Fibroblast of skin of scalp (primary cell): Measurements from ENCODE around the gene ZNF705A.
"Not testable (repeated sequence)": the region's sequence is repeated elsewhere in the genome, so short reads cannot be mapped to it uniquely, and the experiment has no call there.

Experiments
- DNase-seq: peaks from one replicate; pipeline ENCODE4 v3.0.0-alpha.2; 2013

Gene ZNF705A

DNA sequence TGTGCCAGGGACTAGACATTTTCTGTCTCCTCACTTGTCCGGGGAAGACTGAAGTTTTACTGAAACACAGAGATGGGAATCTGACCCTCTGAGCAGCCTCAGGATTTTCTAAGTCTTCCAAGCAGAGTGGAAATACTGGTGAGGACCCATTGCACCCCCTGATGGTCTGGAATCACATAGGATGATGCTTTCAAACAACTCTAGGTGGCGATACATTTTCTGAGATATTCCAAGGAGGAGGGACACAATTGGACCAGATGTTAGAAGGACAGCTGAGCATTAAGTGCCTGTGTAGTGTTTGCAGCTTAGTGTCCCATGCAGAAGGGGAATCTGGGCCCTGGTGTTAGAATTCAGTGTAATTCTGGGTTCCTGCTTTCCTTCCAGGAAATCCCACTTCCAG is 31.3 kb downstream of the ZNF705A start:
- DNase-seq: peak; percentile 3

DNA sequence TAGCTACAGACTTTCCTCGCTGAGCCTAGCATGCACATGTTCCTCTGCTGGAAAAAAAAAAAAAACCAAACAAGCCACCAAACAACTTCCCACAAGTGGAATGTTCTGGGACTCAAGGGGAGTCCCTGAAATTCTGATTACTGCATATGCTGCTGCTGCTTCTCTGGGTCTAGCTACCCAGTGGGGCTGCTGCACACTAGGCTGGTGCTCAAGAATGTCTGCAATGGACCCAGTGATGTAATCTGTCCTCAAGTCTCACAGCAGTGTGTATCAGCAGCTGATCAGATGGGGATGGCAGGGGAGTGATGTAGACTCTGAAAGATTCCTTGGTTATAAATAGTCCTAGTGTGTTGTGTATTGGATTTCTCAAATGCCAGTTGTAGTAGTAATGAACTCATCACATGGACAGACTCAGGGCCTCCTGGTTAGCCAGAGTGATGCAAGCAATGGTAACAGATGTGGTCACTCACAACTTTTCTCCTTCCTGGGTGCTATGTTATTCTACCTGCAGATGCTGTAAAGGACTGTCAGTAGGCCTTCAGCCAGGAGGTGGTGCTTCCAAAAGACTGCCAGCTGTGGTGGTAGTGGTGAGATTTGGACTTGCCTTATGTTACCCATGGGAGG is 41.0 kb downstream of the ZNF705A start:
- peak; percentile 98 for DNase-seq

DNA sequence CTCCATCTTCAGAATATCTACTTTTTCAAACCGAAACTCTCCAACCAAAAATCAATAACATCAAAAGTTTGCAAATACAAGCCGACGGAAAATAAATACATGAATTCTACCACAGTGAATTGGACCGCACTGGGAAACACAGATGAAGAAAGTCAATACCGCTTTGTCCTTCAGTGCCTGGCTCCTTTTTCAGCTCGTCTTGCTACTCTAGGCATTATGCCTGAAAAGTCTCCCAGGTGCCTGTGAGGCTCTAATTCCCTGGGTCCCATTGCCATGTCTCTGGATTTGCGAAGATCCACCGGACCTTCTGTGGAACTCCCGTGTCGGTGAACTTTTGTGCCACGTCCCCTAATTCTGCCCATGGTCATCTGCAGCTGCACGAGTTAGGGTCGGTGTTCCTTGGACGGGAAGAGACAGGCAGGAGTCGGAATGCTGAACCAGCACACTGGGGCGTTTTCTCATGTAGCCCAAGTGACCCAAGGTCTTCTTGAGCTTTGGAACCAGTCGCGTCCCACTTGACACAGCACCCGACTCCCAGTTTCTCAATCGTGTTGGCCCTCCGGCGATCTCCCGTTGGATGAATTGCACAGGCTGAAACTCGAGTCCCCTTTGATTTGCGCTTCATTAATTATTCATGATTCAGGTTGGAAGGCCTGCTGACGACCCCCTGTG is 62.0 kb downstream of the ZNF705A start:
- DNase-seq: not testable (repeated sequence)

DNA sequence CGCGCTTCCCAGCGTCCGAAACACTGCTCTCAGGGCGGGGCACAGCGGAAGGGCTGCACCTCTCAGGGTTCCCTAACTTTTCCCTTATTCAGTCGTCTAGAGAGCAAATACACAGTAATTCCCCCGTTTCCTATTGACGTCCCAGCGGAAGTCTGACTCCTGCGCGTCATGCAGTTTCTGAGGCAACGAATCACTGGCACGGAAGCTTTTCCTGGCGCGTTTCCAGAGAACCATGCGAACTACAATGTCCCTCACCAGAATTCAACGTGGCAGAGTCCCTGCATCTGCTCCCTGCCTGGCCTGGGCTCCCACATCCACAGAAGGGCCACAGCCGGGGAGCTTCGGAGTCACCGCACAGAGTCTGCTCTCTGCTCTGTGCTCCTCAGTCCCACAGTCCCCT is 64.6 kb downstream of the ZNF705A start:
- not testable (repeated sequence) for DNase-seq

DNA sequence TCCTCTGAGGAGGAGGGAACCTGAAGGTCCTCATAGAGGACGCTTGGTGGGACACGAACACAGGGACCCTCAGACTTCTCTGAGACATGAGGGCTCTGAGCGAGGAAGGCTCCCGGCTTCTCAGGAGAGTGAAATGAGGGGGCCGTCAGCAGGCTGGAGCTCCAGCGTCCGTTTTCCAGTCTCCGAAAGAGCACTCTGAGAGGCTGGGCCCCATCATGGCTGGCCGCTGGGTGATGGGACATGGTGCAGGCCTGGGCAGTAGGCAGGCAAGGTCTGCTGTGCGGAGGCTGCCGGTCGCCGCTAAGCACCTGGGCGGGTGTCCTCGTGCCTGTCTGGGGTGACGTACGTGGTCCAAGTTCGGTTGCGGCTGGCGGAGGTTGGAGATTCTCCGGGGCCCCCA is 65.0 kb downstream of the ZNF705A start:
- not testable (repeated sequence) for DNase-seq

DNA sequence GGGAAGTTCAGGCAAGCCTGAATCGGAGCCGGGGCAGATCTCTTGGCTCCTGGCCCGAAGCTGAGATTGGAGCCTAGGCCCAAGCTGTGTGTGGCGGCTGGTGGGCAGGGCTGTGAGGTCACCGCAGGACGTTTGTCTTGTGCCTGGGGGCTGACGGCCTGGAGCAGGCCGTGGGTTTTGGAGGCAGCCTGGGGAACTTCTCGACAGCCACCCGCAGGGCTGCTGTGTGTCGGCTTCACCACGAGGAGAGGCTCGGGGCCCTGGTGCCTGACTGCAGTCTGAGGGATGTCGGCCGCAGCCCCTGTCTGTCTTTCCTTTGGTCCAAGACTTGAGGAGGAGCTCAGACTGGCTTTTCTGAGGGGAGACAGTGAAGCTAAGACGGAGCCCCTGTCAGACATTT is 65.5 kb downstream of the ZNF705A start:
- not testable (repeated sequence) for DNase-seq

DNA sequence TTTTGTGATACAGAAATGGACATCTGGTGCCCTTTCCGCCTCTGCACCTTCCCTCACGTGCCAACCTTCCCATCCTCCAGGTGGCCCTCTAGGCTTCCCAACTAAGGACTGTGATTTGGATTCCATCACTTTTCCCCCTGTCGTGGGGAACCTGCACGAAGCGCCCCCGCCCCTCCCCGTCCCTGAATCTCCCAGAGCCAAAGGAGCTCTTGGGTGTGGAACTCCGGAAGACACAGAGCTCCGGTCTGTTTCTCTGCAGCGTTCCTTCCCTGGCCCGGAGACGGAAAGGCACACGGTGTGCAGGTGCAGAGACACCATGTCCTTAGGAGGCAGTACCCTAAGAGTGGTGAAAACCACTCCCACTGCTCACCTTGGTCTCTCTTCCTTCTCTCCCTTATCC is 66.8 kb downstream of the ZNF705A start:
- not testable (repeated sequence) for DNase-seq

DNA sequence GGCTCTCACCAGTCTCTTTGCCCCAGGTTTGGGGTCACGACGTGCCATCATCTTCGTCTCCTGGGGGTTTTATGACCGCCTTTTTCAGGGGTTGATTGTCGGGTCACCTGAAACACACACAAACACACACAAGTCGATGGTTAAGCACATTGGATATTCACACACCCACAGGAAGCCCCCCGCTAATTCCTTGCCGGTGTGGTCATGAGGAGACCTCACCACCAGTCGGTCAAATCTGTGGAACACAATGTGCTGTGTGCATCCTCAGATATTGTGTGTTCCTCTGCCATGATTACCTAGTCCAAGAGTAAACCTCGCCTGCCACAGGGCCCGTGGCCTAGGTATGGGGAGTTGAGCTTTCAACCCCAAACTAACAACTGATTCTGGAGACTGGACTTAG is 68.0 kb downstream of the ZNF705A start:
- not testable (repeated sequence) for DNase-seq

DNA sequence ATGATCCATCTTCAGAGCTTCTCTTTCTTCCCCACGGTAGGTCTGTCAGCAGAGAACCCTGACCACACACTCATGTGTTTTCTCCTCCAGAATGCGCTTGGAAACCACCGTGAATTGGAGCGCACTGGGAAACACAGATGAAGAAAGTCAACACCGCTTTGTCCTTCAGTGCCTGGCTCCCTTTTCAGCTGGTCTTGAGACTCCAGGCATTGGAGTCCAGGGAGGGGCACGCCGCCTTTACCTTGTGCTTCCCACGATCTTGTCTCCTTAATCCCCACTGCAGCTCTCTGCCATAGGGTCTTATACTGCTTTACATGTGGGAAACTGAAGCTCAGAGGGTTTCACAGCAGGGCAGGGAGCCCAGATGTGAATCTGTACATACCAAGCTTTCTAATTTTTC is 69.5 kb downstream of the ZNF705A start:
- DNase-seq: no peak

DNA sequence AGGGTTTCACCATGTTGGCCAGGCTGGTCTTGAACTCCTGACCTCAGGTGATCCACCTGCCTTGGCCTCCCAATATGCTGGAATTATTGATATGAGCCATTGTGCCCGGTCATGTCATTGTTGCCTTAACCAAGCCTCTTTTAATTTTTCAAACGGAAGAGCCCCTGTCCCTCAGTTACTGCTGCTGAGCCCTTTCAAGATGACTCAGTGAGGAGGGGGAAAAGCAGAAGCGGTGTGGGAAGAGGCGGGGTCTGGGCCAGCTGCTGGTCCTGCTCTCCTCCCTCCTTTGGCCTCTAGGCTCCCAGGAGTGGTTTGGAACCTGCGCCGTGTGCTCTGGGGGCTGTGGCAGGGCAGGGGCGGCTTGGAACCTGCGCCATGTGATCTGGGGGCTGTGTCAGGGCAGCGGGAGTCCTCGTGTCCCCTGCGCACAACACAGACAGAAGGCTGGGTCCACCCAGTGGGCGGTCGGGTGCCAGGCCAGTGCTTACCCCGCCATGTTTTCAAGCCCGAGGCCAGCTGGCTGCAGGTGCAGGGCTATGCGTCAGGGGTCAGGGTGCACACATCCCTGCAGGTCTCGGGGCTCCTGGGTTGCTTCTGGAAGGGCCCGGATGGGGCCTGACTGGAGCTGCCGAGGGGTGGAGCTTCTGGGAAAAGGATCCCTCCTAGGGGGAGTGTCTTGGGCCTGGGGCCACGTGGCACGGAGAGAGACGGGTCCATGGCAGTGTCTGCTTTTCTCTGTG is 70.3 kb downstream of the ZNF705A start, which contains the start of gene FAM90A1:
Gene FAM90A1 (minus strand): TSS at position 627 of the 740 bp plus-strand sequence. CDS start 2,786 bp downstream, outside the sequence.
- peak; percentile 39 for DNase-seq

DNA sequence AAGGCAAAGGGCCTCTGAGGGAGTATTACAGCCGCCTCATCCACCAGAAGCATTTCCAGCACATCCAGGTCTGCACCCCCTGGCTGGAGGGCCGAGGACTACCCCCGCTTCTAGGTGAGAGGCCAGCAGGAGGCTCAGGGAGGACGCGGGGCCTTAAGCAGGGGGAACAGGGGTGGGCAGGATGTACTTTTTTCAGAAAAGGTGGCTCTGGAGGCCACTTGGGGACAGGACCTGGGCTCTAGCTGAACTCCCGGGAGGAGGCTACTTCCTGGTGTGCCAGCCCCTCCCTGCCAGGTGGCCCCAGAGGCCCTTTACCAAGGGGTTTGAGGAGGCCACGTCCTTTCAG is 70.9 kb downstream of the ZNF705A start:
- not testable (repeated sequence) for DNase-seq

DNA sequence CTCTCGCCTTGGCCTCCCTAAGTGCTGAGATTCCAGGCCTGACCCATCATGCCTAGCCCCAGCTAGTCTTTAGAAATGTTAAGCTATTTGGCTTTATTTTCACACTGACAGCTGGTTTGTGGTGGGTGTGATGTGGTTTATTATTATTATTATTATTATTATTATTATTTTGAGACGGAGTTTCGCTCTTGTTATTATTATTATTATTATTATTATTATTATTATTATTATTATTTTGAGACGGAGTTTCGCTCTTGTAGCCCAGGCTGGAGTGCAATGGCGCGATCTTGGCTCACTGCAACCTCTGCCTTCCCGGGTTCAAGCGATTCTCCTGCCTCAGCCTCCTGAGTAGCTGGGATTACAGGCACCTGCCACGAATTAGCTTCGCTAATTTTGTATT is 71.8 kb downstream of the ZNF705A start:
- not testable (repeated sequence) for DNase-seq

DNA sequence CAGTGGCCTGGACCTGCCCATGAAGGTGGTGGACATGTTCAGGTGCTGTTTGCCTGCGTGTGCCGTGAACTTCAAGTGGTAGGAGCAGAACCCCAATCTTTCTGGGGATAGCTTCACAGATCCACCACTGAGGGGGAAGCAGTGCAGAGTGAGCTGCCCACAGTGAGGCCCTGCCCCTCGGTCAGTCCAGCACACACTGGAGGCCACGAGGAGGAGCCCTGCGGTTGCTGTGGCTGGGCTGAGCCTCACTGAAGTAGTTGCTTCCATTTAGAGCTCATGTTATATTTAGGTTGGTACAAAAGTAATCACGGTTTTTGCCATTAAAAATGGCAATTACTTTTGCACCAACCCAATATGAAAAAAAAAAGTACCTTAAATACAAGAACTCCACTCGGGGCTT is 72.7 kb downstream of the ZNF705A start:
- not testable (repeated sequence) for DNase-seq
